HG03439 (cell line): Measurements from ENCODE around the gene NRG2.

Source experiments
- ATAC-seq: cut with Tn5 transposase; IDR thresholded peaks from one replicate; pipeline ENCODE4 v1.9.1; 2021; ENCODE audit warnings: mild to moderate bottlenecking, moderate library complexity; ENCODE audit not compliant: unreplicated experiment

Gene NRG2

GRCh38 chr5:140041492-140042392 lies 1.4 kb downstream of the NRG2 start:
- ATAC-seq = no peak

DNA sequence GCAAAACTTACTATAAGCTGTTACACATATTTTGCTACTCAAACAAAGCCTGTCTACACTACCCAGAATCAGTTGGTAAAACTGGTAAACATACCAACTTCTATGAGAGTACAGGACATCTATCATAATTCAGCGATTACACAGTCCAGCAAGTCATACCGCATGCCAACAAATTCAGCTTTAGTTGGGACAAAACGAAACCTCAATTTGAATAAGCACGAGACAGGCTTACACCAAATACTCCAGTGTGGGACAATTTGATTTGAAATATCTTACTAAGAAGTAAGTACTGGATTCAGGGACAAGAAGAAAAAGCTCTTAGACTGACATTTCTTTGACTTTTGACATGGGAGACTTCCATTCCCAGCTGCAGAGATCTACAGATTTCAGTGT lies 2.0 kb downstream of the NRG2 start:
- no peak for ATAC-seq

GRCh38 chr5:140040358-140040757 lies 2.7 kb downstream of the NRG2 start:
- no peak for ATAC-seq

DNA sequence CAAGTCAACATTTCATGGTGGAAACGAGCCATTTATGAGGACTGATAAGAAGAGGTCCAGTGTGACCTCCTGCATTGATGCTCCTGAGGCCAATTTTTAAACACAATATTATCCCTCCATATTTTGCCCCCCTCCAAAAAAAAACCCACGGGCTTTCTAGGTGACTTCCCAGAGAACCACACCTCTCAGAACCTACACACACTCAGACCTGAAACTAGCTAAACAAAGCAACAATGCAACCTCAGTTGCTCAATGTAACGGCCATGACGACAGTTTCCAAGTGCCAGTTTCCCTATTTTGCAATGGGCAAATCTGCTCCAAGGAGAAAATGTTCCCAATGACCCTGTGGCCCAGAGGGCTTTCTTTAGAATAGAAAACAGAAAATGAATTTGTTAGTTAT lies 3.5 kb downstream of the NRG2 start:
- no peak for ATAC-seq

GRCh38 chr5:140038373-140038957 lies 4.6 kb downstream of the NRG2 start:
- no peak for ATAC-seq

- ATAC-seq = no peak
Measured at GRCh38 chr5:140037012-140037411, 6.1 kb downstream of the NRG2 start.

DNA sequence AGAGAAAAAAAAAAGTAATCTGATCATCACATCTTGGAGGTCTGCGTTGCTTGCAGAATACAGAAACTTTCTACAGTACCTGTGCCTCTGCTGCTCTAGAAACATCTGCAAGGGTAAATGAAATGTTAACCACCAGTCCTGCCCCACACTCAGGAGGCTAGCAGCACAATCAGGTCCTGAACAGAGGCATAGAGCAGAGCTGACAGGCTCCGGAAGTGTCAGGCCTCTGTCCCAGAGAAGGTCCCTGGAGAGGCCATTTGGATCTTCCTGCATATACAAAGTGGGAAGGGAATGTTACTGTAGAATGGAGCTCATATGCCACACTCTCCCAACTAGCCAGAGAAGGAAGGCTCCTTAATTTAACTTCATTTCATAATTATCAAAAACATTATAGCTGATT lies 7.2 kb downstream of the NRG2 start:
- no peak for ATAC-seq

DNA sequence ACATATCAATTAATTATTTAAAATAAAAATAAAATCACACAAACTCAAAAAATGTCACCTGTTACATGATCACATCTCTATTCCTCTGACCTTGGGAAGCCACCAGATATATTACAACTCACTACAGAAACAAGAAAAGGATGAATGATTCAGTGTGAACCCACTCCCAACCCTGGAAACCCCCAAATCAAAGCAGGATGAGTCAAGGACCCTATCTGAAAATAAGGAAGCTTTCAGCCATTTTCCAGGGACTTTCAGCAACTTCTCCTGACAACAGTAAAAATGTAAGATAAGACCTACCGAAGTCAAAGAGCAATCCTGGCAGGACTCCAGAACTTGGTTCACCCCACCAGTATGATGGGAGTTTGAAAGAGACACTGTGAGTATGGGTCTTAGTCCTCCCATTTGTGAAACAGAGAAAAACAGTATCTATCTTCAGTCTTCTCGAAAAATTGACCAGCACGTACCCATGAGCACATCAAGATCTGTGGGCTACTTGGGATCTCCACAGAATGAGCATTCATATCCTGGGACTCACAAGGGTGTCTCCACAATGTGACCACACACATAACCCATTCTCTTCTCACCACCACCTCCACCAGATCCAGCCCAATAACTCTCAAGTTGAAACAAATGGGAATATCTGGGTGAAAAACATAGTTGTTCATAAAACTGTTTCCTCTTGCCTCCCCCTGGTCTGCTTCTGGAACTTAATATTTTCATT lies 9.9 kb downstream of the NRG2 start:
- no peak for ATAC-seq

DNA sequence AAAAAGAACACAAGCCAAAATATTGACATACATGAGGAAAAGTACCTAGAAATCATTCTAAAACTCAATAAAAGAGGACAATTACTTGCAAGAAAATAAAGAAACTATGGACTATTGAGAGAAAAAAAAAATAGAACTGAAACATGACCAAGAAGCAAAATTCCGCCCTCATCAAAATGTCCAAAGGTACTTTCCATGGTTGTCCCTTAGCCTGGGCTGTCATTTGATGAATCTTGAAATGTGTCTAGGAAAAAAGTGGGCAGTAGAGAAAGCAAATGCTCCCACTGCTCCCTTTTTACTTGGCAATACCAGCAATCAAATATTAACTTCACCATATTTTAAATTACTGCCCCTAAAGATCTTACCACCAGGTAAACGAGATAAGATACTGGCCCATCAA lies 10.8 kb downstream of the NRG2 start:
- ATAC-seq = no peak

DNA sequence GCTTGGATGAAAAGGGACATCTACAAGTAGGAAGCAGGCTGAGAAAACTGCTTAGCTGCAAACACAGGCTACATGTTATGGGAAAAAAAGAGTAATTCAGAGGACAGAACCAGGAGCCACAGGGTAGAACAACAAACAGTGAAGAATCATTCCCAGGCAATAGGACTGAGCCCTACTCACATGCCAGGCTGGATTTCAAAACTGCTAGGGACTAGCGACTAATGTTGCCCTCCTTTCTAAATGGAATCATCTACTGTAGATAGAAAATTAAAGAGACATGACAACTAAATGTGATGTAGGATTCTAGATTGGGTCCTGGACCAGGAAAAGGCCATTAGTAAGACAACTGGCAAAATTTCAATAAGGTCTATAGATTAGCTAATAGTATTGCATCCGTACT lies 15.3 kb downstream of the NRG2 start:
- no peak for ATAC-seq

GRCh38 chr5:140025736-140026135 lies 17.4 kb downstream of the NRG2 start:
- ATAC-seq = no peak

DNA sequence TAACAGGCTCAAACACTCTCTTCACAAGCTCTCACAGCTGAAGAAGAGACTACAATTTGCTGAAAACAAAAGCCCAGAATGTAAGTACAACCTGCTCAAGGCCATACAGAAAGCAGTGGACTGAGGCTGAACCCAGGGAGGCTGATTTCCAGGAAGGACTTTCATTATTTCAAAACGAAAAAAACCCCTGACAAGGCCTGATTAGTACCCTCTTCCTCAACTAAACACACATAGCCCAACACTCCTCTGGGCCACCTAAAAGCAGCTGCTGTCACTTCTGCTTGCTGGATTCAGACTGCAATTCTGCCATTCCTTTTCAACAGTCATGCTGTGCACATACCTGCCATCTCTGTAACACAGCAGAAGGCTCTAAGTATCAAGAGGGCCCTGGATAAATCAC lies 18.2 kb downstream of the NRG2 start:
- no peak for ATAC-seq

GRCh38 chr5:140023611-140024191 lies 19.4 kb downstream of the NRG2 start:
- no peak for ATAC-seq

DNA sequence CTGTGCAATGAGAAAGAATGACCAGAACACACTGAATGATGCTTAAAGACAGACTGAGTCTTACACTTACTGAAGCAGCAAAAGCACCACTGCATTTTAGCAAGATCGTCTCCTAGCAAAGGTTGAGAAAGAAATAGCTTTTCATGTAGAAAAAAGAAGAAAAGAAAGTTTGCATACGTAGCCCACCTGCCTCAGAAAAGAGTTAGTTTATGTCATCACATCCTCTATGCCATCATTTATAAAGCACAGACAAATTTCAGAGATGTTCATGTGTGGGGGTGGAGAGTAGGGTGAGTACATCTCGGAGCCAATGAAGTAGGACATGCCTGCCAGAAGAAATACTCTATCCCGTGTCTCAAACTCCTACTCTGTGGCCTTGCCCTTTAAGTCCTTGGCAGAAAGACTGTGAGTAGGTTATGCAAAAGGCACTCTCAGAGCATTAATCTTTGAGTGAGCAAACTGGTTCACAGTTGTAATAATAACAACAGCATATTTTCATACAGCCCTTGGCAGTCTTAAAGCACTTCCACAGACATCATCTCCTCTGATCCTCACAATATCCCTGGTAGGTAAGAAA lies 22.4 kb downstream of the NRG2 start:
- ATAC-seq = no peak

DNA sequence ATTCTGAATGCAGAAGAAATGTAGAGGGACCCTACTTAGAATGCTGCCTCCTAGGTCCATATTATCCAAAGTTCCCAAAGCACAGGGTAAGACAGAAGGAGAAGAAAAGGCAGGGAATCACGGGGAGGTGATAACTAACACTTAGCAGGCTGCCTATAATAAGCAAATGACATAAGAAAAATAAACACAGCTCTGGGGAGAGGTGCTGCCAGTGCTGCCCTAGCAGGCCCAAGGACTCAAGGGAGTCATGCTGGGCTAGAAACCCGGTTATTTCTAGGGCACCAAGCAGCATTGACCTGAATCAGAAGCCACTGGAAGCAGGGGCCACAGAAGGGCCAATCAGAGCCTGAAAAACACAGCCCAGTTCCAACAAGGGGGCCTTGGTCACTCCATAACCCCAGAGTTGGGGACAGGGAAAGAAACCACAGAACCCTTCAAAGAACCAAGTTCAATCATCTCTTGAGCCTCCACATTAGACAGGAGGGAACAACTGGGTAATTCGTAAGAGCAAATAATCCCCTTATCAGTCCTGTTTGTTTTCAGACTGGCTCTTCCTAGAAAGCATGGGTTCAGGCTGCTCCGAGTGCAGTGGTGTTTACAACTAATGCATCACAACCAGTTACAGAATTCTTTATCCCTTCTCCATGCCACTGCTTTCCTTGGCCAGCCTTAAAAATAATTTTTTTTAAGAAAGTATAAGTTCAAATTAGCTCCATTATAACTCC lies 24.0 kb downstream of the NRG2 start:
- ATAC-seq = no peak

DNA sequence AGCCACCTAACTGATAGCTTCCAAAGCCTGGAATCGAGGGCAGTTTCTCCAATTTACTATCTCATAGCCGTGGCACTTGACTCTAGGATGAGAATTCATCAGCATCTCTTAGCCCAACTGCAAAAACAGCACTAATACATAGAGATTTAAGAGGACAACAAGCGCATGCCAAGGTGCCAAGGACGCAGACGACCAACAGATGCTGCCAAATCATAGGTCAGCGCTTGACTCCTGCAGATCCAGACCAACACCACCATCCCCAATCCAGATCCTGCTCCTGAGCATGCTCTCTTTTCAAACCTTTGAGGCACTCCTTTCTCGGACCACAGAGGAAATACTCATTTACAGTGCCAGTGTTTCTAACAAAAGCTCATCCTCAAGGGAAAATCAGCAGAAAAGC lies 24.6 kb downstream of the NRG2 start:
- ATAC-seq = no peak

DNA sequence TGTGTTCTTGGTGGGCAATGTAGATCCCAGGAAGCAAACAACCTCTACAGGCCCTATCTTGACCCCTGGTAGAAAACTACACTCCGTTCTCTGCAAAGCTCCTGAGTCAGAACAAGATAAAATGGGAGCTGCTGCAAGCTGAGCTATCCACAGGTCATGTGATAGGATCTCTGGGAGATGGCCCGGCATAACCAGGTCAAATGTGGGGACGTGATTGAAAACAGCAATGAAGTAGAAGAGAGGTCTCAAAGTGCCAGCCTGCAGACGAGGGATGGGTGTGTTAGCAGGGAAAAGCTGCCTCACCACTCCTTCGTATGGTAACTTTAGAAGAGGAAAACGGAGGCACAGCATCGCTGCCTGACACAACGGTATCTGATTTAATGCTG lies 25.0 kb downstream of the NRG2 start:
- no peak for ATAC-seq

DNA sequence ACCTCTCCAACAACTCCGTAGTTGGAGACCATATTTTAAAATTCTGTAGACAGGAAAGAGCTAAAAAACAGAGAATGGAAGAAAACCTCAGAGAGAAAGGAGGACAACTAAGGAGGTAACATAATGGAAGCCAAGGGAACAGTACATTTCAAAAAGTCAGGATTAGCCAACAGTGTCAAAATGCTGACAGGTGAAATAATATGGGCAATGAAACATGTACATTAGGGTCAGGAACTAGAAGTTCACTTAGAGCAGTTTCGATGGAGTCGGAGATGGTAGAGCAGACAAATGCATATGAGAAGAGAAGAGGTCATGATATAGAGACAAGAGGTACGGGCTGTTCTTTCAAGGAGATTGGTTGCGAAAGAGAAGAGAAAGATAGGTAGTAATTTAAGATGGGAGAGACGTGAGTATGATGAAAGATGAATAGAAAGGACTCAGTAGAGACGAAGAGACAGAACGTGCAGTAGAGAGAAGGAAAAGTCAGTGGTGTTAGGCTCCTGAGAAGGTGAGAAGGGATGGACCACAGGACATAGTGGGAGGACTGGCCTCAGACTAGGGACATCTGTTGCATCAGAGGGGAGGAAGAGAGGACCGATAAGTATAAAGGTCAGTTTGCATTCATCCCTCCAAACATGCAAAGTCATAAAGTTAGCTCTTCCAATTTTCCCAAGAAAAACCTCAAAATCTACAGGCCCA lies 25.6 kb downstream of the NRG2 start:
- ATAC-seq = no peak

DNA sequence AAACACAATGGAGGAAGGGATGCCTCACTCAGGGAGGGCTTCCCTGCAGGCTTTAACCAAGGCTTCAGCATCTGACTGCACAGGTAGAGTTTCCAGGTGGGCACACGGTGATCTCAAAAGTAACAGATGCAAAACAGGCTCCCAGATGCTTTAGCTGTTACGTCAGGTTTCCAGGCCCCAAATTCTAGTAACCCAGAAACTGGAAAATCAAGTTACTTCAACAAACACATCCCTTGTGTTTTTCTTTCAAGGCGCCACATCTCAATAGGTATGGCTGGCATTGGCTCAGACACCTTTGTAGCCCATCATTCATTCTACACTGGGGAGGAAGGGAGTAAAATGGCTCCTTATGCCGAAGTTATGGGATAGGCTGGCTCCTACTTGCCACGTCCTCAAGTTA lies 27.4 kb downstream of the NRG2 start:
- ATAC-seq = no peak

DNA sequence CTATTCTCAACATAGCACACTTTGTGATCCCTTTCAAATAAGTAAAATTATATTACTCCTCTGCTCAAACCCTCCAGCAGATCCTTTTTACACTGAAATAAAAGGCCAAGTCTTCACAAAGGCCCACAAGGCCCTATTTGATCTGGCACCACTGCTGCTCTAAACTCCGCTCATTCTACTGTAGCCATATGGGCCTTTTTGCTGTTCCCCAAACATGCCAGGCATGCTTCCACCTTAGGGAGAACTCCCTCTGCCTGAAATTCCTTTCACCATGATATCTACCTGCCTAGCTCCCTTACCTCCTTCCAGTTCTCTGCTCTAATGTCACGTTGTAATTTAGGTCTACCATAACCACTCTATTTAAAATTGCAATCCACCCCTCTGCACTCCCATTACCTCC lies 28.3 kb downstream of the NRG2 start:
- ATAC-seq = no peak
